ENCODE results near the gene DCAF5.

Gene DCAF5

GRCh38 chr14:69012256-69012953 lies 140.5 kb downstream of the DCAF5 start:
- no peak for DNase-seq (ENCODE audit: low read depth in 1 of 2, low spot score in 1 of 2)

- no peak for DNase-seq (ENCODE audit: low read depth in 1 of 2, low spot score in 1 of 2)
Observed at GRCh38 chr14:69010648-69011047, 142.3 kb downstream of the DCAF5 start.

- no peak for DNase-seq (ENCODE audit: low read depth in 1 of 2, low spot score in 1 of 2)
Observed at GRCh38 chr14:69008421-69008884, 144.5 kb downstream of the DCAF5 start.

GRCh38 chr14:69006346-69006745 lies 146.6 kb downstream of the DCAF5 start:
- no peak for DNase-seq (ENCODE audit: low read depth in 1 of 2, low spot score in 1 of 2)

- DNase-seq (ENCODE audit: low read depth in 1 of 2, low spot score in 1 of 2) = no peak
Observed at GRCh38 chr14:69005432-69006148, 147.3 kb downstream of the DCAF5 start.

GRCh38 chr14:69004731-69005431 lies 148.0 kb downstream of the DCAF5 start:
- no peak for DNase-seq (ENCODE audit: low read depth in 1 of 2, low spot score in 1 of 2)

GRCh38 chr14:69003626-69004025 lies 149.3 kb downstream of the DCAF5 start:
- no peak for DNase-seq (ENCODE audit: low read depth in 1 of 2, low spot score in 1 of 2)

GRCh38 chr14:69002069-69002468 lies 150.8 kb downstream of the DCAF5 start:
- DNase-seq (ENCODE audit: low read depth in 1 of 2, low spot score in 1 of 2) = no peak

- no peak for DNase-seq (ENCODE audit: low read depth in 1 of 2, low spot score in 1 of 2)
Observed at GRCh38 chr14:69001375-69001774, 151.5 kb downstream of the DCAF5 start.

Data from stimulated activated CD4-positive, alpha-beta T cell treated with anti-CD3 and anti-CD28 coated beads, Interleukin-15, amount 100 ng/mL, for 1 hour (primary cell).